GM12892 (cell line): Measurements from ENCODE around the gene GAS5.

Experiments
- POLR2A ChIP-seq: IDR thresholded peaks from 2 replicates; pipeline ENCODE4 v1.6.1; 2011; ENCODE audit warnings: low read depth, low read length, control low read depth
- POLR2AphosphoS5 ChIP-seq: IDR thresholded peaks from 2 replicates; pipeline ENCODE4 v1.6.1; 2011; ENCODE audit warnings: low read depth, low read length, control low read depth

- TF ChIP-seq POLR2A: no peak
- no peak for TF ChIP-seq POLR2AphosphoS5
Measured at GRCh38 chr1:173917149-173917548, 49.4 kb upstream of the GAS5 start, which contains the start of gene SERPINC1.
